A673 (cell line): ENCODE results near the gene ZNF646. TPM values are rescaled to one million over a fixed set of nuclear protein-coding genes. Genes with fewer than 3 reads are reported as not detected.
A peak's percentile ranks its signal among the peaks of the same experiment; 100 is the strongest.

ENCODE experiments used
- BruUV-seq: library from RNA; stranded (reverse); fragments of 400-500 nt; replicated peaks from 2 replicates; lab custom pipeline; 2021; lab: Mats Ljungman, UMichigan
- CTCF ChIA-PET: fragments of 300-600 bp; sonication (Branson Sonifier 250); formaldehyde crosslinking; loops from one replicate; lab custom pipeline; 2022; ENCODE audit warnings: antibody characterized with exemption; lab: Charles Lee
- POLR2A ChIA-PET: fragments of 300-600 bp; sonication (Branson Sonifier 250); formaldehyde crosslinking; loops from one replicate; lab custom pipeline; 2022; ENCODE audit warnings: antibody characterized with exemption; ENCODE audit not compliant: low non-redundant PET; lab: Charles Lee
- DNase-seq: peaks from one replicate; pipeline ENCODE4 v3.0.0-alpha.2; 2015; ENCODE audit warnings: low spot score
- H3K27ac ChIP-seq: fragments of 200-600 bp; sonication (generic); 2 replicates; pipeline ENCODE4 v1.5.1; 2016; ENCODE audit warnings: mixed run types, low read depth, mild to moderate bottlenecking, mixed read lengths, antibody characterized with exemption, low read length; ENCODE audit not compliant: poor library complexity, severe bottlenecking
- H3K27me3 ChIP-seq: fragments of 200-600 bp; sonication (generic); replicated peaks from 2 replicates; pipeline ENCODE4 v1.6.1; 2017; ENCODE audit warnings: mixed run types, low read depth, mild to moderate bottlenecking, mixed read lengths, antibody characterized with exemption, low read length; ENCODE audit not compliant: insufficient read depth, poor library complexity
- H3K36me3 ChIP-seq: fragments of 200-600 bp; sonication (generic); 2 replicates; pipeline ENCODE4 v1.6.1; 2016; ENCODE audit warnings: mixed run types, mild to moderate bottlenecking, mixed read lengths, antibody characterized with exemption, low read length; ENCODE audit not compliant: insufficient read depth, poor library complexity, severe bottlenecking
- H3K4me1 ChIP-seq: fragments of 200-600 bp; sonication (generic); 2 replicates; pipeline ENCODE4 v1.6.1; 2017; ENCODE audit warnings: mixed run types, mild to moderate bottlenecking, mixed read lengths, antibody characterized with exemption, low read length; ENCODE audit not compliant: insufficient read depth, poor library complexity, severe bottlenecking
- H3K4me3 ChIP-seq: fragments of 200-600 bp; sonication (generic); 2 replicates; pipeline ENCODE4 v1.5.1; 2016; ENCODE audit warnings: low read depth, mixed run types, mild to moderate bottlenecking, mixed read lengths, low read length; ENCODE audit not compliant: poor library complexity, severe bottlenecking
- H3K9me3 ChIP-seq: fragments of 200-600 bp; sonication (generic); 2 replicates; pipeline ENCODE4 v1.6.1; 2016; ENCODE audit warnings: mixed run types, low read depth, mild to moderate bottlenecking, mixed read lengths, antibody characterized with exemption, low read length; ENCODE audit not compliant: poor library complexity, severe bottlenecking
- CTCF ChIP-seq: fragments of 300-800, 200-600 bp; sonication (generic); conservative IDR thresholded peaks from 2 replicates; pipeline ENCODE4 v1.5.1; 2017; ENCODE audit warnings: low read depth, mild to moderate bottlenecking, antibody characterized with exemption, low read length, moderate library complexity, mixed read lengths
- EZH2 ChIP-seq: fragments of 200-600 bp; sonication (generic); IDR thresholded peaks from 2 replicates; pipeline ENCODE4 v1.6.1; 2017; ENCODE audit warnings: borderline replicate concordance, low read depth, mild to moderate bottlenecking, mixed read lengths, antibody characterized with exemption, low read length; ENCODE audit not compliant: poor library complexity, severe bottlenecking
- intact Hi-C: fragments of 100-400 bp; cut with micrococcal nuclease; formaldehyde crosslinking; loops from one replicate; pipeline ENCODE4 v1.10.0; 2022; ENCODE audit not compliant: unreplicated experiment
- total RNA-seq: library from RNA; stranded (reverse); gene quantifications from 2 replicates; pipeline ENCODE4 v1.2.3, GENCODE V29; 2021

The ZNF646 gene
- total RNA-seq, 1 experiment from 2014 or later = 26.6 TPM

- Histone ChIP-seq H3K27me3 (no peaks in the 10 kb centered on the region), H3K9me3 (no peaks in the 10 kb centered on the region), H3K4me1 (peaks cover 13% of the 10 kb centered on the region), H3K27ac (no peak overlapping the region), H3K36me3 (peaks cover 23% of the 10 kb centered on the region), H3K4me3 (no peak overlapping the region)
- no TSS peak for BruUV-seq
- intact Hi-C loops = no loop called here
- CTCF ChIA-PET = no interaction called here
- no peak for TF ChIP-seq EZH2
- TF ChIP-seq CTCF = no peak
- DNase-seq = no peak
- POLR2A ChIA-PET = no interaction called here
Measured at GRCh38 chr16:31106509-31107464, 32.6 kb downstream of the ZNF646 start.

- no peak overlapping the region for H3K4me3 ChIP-seq
- CTCF ChIA-PET = no interaction called here
- BruUV-seq = no TSS peak
- intact Hi-C loops = no loop called here
- no peak for DNase-seq
- H3K36me3 ChIP-seq = peaks cover 30% of the 10 kb centered on the region
- H3K9me3 ChIP-seq = no peaks in the 10 kb centered on the region
- H3K4me1 ChIP-seq = peaks cover 13% of the 10 kb centered on the region
- no peaks in the 10 kb centered on the region for H3K27me3 ChIP-seq
- H3K27ac ChIP-seq = no peak overlapping the region
- no peak for TF ChIP-seq CTCF
- no peak for TF ChIP-seq EZH2
- POLR2A ChIA-PET = no interaction called here
Measured at GRCh38 chr16:31107465-31107867, 33.2 kb downstream of the ZNF646 start.

GRCh38 chr16:31108035-31108793, 34.0 kb downstream of the ZNF646 start, which contains the start of gene BCKDK:
BCKDK (plus strand) TSS chr16:31108386; CDS start chr16:31109224, 838 bp downstream.
- no TSS peak for BruUV-seq
- TF ChIP-seq EZH2 (no peak), CTCF (no peak)
- peak within 1 kb of the TSS; percentile 87 for H3K27ac ChIP-seq
- POLR2A ChIA-PET = interaction anchor here (0.6 kb wide), 1 partner anchor 9 kb away, joined by 3 read pairs; the partner anchor contains the start of gene KAT8
- H3K36me3 ChIP-seq = peaks cover 31% of the 10 kb centered on the region
- CTCF ChIA-PET = no interaction called here
- peaks cover 13% of the 10 kb centered on the region for H3K4me1 ChIP-seq
- DNase-seq = peak; percentile 88
- H3K9me3 ChIP-seq = no peaks in the 10 kb centered on the region
- intact Hi-C loops = no loop called here
- no peaks in the 10 kb centered on the region for H3K27me3 ChIP-seq
- peak within 1 kb of the TSS; percentile 96 for H3K4me3 ChIP-seq
